MCF 10A (cell line): ENCODE measurements around the gene DCTN2. TPM values are rescaled to one million over a fixed set of nuclear protein-coding genes. Genes with fewer than 3 reads are reported as not detected.

Source experiments
- BruUV-seq: library from RNA; stranded (reverse); fragments of 400-500 nt; replicated peaks from 2 replicates; lab custom pipeline; 2021; lab: Mats Ljungman, UMichigan
- CTCF ChIA-PET: fragments of 300-600 bp; sonication (Branson Sonifier 250); formaldehyde crosslinking; extraction: SDS; loops from one replicate; lab custom pipeline; 2021; ENCODE audit warnings: antibody characterized with exemption, inconsistent platforms; lab: Yijun Ruan, JAX
- POLR2A ChIA-PET: fragments of 300-600, 350-650 bp; sonication (Branson Sonifier 250); formaldehyde crosslinking; extraction: SDS; loops from one replicate; lab custom pipeline; 2020; ENCODE audit warnings: antibody characterized with exemption, inconsistent platforms; lab: Yijun Ruan, JAX
- DNase-seq: peaks from one replicate; pipeline ENCODE4 v3.0.0-alpha.2; 2018; ENCODE audit not compliant: unreplicated experiment
- H3K27ac Mint-ChIP-seq: one replicate; pipeline ENCODE4 v1.8.0; 2022; ENCODE audit warnings: mild to moderate bottlenecking, low read depth, mixed read lengths; ENCODE audit not compliant: unreplicated experiment
- H3K27me3 Mint-ChIP-seq: one replicate; pipeline ENCODE4 v1.8.0; 2022; ENCODE audit warnings: mixed read lengths; ENCODE audit not compliant: insufficient read depth, unreplicated experiment
- H3K36me3 Mint-ChIP-seq: one replicate; pipeline ENCODE4 v1.8.0; 2022; ENCODE audit warnings: mild to moderate bottlenecking, moderate library complexity, mixed read lengths; ENCODE audit not compliant: insufficient read depth, unreplicated experiment
- H3K4me1 Mint-ChIP-seq: one replicate; pipeline ENCODE4 v1.8.0; 2022; ENCODE audit warnings: mixed read lengths; ENCODE audit not compliant: insufficient read depth, unreplicated experiment
- H3K4me3 Mint-ChIP-seq: one replicate; pipeline ENCODE4 v1.8.0; 2022; ENCODE audit warnings: mild to moderate bottlenecking, moderate library complexity, mixed read lengths; ENCODE audit not compliant: unreplicated experiment
- H3K9me3 Mint-ChIP-seq: one replicate; pipeline ENCODE4 v1.8.0; 2022; ENCODE audit warnings: mixed read lengths; ENCODE audit not compliant: unreplicated experiment
- intact Hi-C: fragments of 100-400 bp; cut with micrococcal nuclease; formaldehyde crosslinking; loops from 2 replicates; pipeline ENCODE4 v1.14.1; 2022
- total RNA-seq: library from RNA; stranded (reverse); gene quantifications from 2 replicates; pipeline ENCODE4 v1.2.3, GENCODE V29; 2022
- TF ChIP-seq, protein P1 (sequence below): fragments of 200-600 bp; IDR thresholded peaks from one replicate; pipeline ENCODE4 v1.8.0; 2022; ENCODE audit warnings: antibody characterized with exemption, mild to moderate bottlenecking; ENCODE audit not compliant: unreplicated experiment

The DCTN2 gene
- total RNA-seq, 1 experiment from 2014 or later = 149 TPM

DNA sequence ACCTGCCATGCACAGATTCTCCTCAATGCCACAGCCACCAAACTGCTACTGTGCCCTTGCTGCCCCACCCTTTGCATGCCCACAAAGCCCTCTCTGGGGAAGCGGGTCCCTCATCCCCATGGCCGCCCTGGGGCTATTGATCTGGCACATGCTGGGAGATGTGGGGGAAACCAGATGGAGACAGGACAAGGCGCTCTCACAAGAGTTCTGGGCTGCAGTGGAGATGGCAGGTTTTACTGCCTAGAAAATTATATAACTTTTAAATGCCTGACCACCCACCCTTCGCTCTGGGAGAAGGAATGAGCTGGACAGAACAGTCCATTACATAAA, 33.4 kb upstream of the DCTN2 start:
- H3K4me3 Mint-ChIP-seq = no peak overlapping the region
- CTCF ChIA-PET = interaction anchor here (0.6 to 7.5 kb wide), 6 partner anchors 41 to 199 kb away, joined by 3 to 72 read pairs (median 8); partner anchors contain the start of gene B4GALNT1
- H3K27ac Mint-ChIP-seq = no peak overlapping the region
- H3K27me3 Mint-ChIP-seq = no peaks in the 10 kb centered on the region
- intact Hi-C loops = no loop called here
- no TSS peak for BruUV-seq
- TF ChIP-seq, protein P1, sequence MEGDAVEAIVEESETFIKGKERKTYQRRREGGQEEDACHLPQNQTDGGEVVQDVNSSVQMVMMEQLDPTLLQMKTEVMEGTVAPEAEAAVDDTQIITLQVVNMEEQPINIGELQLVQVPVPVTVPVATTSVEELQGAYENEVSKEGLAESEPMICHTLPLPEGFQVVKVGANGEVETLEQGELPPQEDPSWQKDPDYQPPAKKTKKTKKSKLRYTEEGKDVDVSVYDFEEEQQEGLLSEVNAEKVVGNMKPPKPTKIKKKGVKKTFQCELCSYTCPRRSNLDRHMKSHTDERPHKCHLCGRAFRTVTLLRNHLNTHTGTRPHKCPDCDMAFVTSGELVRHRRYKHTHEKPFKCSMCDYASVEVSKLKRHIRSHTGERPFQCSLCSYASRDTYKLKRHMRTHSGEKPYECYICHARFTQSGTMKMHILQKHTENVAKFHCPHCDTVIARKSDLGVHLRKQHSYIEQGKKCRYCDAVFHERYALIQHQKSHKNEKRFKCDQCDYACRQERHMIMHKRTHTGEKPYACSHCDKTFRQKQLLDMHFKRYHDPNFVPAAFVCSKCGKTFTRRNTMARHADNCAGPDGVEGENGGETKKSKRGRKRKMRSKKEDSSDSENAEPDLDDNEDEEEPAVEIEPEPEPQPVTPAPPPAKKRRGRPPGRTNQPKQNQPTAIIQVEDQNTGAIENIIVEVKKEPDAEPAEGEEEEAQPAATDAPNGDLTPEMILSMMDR = no peak
- no peak for DNase-seq
- POLR2A ChIA-PET = interaction anchor here (1.4 kb wide), 1 partner anchor 10 kb away, joined by 3 read pairs; the partner anchor contains the start of gene PIP4K2C
- H3K4me1 Mint-ChIP-seq = no peaks in the 10 kb centered on the region
- no peaks in the 10 kb centered on the region for H3K36me3 Mint-ChIP-seq
- no peaks in the 10 kb centered on the region for H3K9me3 Mint-ChIP-seq

DNA sequence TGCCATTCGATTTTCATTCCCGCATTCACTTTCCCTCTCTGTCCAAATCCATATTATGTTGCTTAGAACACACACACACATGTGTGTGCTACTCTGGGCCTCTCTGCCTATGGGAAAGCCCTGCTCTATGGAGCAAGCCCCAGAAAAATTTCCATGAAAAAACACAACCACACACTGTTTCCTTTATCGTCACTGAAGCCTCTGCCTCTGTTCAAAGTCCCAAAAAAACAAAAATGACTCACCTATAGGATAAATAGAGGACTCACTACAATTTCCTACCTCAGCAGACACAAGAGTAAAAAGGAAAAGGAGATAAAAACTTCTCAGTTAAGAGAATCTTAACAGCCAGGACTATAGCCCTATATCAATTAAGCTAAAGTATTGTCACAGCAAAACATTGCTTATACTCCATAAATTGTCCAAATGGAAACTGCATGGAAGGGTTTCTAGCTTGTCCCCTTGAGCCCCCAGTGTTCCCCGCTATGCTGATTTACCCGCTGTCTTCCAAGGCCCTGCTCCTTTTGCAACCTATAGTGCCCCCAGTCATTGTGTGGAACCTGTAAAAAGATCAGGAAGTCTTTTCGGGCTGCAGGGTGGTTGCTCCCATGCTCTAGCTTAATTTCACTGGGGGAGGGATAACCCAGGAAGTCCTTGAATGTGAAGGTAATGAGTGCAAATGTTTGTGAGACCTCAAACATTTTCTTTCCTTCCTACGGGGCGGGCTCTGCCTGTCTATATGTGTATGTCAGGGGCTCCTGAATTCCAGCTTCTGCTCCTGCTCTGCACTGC, 32.9 kb upstream of the DCTN2 start:
- Mint-ChIP-seq H3K27me3 (no peaks in the 10 kb centered on the region), H3K4me1 (no peaks in the 10 kb centered on the region)
- no TSS peak for BruUV-seq

DNA sequence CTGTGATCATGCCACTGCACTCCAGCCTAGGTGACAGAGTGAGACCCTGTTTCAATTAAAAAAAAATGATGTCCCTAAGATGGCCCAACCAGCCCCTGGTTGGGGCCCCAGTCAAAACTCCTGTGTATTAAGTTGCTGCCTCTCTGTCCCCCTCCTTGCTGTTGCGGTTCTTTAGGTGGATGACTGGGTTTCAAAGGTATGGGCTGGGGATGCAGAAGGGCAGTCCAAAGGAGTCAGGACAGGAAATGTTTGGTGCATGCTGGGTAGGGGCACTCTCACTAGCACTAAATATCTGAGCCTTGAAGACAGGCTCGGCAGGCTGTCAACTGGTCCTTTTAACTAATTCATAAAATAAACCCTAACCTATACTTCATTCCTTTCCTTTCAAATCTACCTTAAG, 32.0 kb upstream of the DCTN2 start:
- ChIA-PET POLR2A (no interaction called here), CTCF (interaction anchor here (7.5 kb wide), 1 partner anchor 42 kb away, joined by 72 read pairs; no protein-coding TSS in a partner anchor)
- intact Hi-C loops = no loop called here
- no peaks in the 10 kb centered on the region for H3K4me1 Mint-ChIP-seq
- no peak overlapping the region for H3K27ac Mint-ChIP-seq
- TF ChIP-seq, protein P1 = no peak
- no peaks in the 10 kb centered on the region for H3K36me3 Mint-ChIP-seq
- no peaks in the 10 kb centered on the region for H3K9me3 Mint-ChIP-seq
- DNase-seq = no peak
- H3K4me3 Mint-ChIP-seq = no peak overlapping the region
- no TSS peak for BruUV-seq
- no peaks in the 10 kb centered on the region for H3K27me3 Mint-ChIP-seq

More for the DNA sequence above, 32.9 kb upstream of the DCTN2 start:
- POLR2A ChIA-PET = no interaction called here
- H3K27ac Mint-ChIP-seq = no peak overlapping the region
- TF ChIP-seq, protein P1 = no peak
- no peak overlapping the region for H3K4me3 Mint-ChIP-seq
- intact Hi-C loops = no loop called here
- H3K36me3 Mint-ChIP-seq = no peaks in the 10 kb centered on the region
- DNase-seq = no peak
- no peaks in the 10 kb centered on the region for H3K9me3 Mint-ChIP-seq
- CTCF ChIA-PET = interaction anchor here (1.9 to 7.5 kb wide), 2 partner anchors 41 to 53 kb away, joined by 19 to 72 read pairs; partner anchors contain the start of gene B4GALNT1

DNA sequence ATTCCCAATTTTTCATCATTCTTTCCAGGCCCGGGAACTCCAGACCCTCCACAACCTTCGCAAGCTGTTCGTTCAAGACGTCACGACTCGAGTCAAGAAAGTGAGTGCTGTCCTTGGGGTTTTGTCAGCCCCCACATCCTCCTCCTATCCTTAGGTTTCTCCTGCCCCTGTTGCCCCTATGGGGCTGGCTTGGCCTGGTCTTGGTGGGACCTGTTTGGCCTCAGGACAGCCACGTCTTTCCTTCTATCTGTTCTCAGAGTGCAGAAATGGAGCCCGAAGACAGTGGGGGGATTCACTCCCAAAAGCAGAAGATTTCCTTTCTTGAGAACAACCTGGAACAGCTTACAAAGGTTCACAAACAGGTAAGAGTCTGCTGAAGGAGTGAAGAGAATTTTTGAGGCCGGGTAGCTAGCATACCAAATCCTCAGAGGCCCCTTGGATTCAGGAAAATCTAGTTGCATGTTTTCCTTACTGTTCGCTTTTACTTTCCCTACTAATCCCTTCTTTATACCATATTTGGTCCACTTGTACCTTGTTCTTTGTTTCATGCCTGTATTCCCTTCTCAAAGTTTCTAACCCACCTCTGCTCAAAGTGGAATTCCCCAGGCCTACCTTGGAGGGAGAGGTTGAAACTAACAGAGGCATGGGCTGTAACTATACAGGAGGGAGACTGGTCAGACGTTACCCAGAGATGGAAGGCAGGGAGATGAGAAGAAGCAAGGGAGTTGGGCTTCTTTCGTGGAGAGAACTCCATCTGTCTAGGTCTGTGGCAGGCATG, 31.2 kb upstream of the DCTN2 start:
- intact Hi-C loops = no loop called here
- BruUV-seq = no TSS peak
- ChIA-PET POLR2A (interaction anchor here (0.7 kb wide), 1 partner anchor 1528 kb away, joined by 3 read pairs; no protein-coding TSS in a partner anchor), CTCF (interaction anchor here (0.6 to 1.9 kb wide), 3 partner anchors 12 to 330 kb away, joined by 3 to 7 read pairs (median 5); no protein-coding TSS in a partner anchor)
- Mint-ChIP-seq H3K27ac (no peak overlapping the region), H3K4me1 (no peaks in the 10 kb centered on the region), H3K36me3 (no peaks in the 10 kb centered on the region), H3K4me3 (no peak overlapping the region), H3K9me3 (no peaks in the 10 kb centered on the region), H3K27me3 (no peaks in the 10 kb centered on the region)
- TF ChIP-seq, protein P1 = no peak
- no peak for DNase-seq
